AG10803 (cell line): ENCODE data around the gene ZC3H7A.

ENCODE experiments used
- DNase-seq: peaks from one replicate; pipeline ENCODE4 v3.0.0; 2010; ENCODE audit warnings: low read depth
- H3K4me3 ChIP-seq: 2 replicates; pipeline ENCODE4 v1.5.1; 2011; ENCODE audit warnings: mild to moderate bottlenecking, low read length, control low read depth
- CTCF ChIP-seq: conservative IDR thresholded peaks from 2 replicates; pipeline ENCODE4 v1.5.1; 2011; ENCODE audit warnings: mild to moderate bottlenecking, low read length, control low read depth, inconsistent platforms

The ZC3H7A gene

DNA sequence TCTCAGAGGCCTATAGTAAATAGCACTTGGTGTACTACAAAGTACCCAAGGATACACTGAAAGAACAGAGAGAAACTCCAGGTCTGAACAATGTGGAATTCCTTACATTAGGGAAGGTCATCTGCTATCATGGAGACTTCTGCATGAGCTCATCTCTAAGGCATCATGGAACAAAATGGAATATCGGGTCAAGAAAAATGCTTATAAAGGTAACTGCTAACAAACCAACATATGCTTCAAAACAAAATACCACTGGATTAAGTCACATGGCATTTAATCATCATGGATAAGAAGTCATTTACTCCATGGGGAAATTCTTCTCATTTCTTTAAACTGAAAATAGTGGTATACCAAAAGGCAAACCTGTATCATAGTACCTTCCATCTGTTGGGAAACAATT is 88.6 kb downstream of the ZC3H7A start:
- peak; percentile 21 for DNase-seq

DNA sequence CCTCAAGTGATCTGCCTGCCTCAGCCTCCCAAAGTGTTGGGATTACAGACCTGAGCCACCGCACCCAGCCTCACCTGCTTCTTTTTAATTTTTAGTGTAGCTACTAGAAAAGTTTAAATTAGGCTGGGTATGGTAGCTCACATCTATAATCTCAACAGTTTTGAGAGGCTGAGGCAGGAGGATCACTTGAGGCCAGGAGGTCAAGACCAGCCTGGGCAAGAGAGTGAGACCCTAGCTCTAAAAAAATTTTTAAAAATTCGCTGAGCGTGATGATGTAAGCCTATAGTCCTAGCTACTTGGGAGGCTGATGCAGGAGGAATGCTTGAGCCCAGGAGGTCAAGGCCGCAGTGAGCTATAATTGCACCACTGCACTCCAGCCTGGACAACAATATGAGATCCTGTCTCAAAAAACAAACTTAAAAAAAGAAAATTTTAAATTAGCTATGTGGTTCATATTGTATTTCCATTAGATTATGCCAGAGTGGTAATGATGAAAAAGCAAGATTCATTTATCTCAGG is 89.3 kb downstream of the ZC3H7A start:
- TF ChIP-seq CTCF, result no peak
- no peak for DNase-seq
- H3K4me3 ChIP-seq, result no peak overlapping the region

More for the DNA sequence above, 88.6 kb downstream of the ZC3H7A start:
- TF ChIP-seq CTCF, result no peak
- H3K4me3 ChIP-seq, result no peak overlapping the region

DNA sequence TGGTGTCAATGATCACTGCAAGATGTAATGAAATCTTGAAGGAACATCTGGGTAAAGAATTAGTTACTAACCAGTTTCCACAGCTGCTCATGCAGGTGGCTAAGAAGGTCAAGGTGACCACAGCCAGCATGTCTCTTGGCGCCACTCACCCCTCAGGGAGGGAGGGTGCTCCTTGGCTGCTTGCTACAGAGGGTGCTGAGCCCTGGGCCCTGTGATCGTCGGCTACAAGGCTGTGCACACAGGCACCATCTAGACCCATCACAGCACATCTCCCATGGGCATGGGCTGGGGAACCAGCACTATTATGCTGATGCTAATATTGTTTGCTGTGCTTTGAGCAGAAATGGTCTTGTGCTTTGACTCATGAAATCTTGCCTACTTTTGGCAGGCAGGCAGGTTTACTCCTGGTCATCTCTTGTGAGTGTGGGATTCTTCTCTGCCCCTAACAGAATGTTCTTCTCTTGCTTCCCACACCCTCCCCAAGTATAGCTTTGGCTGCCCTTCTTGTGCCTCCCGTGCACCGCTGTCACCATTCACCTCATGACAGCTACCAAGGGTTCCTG is 90.8 kb downstream of the ZC3H7A start:
- no peak for DNase-seq
- TF ChIP-seq CTCF, result no peak
- no peak overlapping the region for H3K4me3 ChIP-seq

- no peak for DNase-seq
- no peak overlapping the region for H3K4me3 ChIP-seq
- TF ChIP-seq CTCF, result no peak
Observed at GRCh38 chr16:11705311-11706025, 91.6 kb downstream of the ZC3H7A start.
